H9 (cell line): Measurements from ENCODE around the gene PTTG2. TPM values are rescaled to one million over a fixed set of nuclear protein-coding genes. Genes with fewer than 3 reads are reported as not detected.
"Not testable (repeated sequence)": the region's sequence is repeated elsewhere in the genome, so short reads cannot be mapped to it uniquely, and the experiment has no call there.

Experiments used
- DNase-seq: peaks from one replicate; pipeline ENCODE4 v3.0.0-alpha.2; 2017
- H2AFZ ChIP-seq: one replicate; pipeline ENCODE4 v1.6.1; 2013; ENCODE audit warnings: mild to moderate bottlenecking, low read length, control low read depth, moderate library complexity
- H2AK5ac ChIP-seq: 2 replicates; pipeline ENCODE4 v1.6.1; 2013; ENCODE audit warnings: low read length, control low read depth, mixed read lengths; ENCODE audit not compliant: insufficient read length
- H2BK120ac ChIP-seq: one replicate; pipeline ENCODE4 v1.6.1; 2013; ENCODE audit warnings: low read depth, mild to moderate bottlenecking, low read length, control low read depth, inconsistent platforms; ENCODE audit not compliant: poor library complexity, severe bottlenecking
- H2BK12ac ChIP-seq: 2 replicates; pipeline ENCODE4 v1.6.1; 2013; ENCODE audit warnings: low read length, control low read depth, mixed read lengths, low read depth; ENCODE audit not compliant: insufficient read length
- H2BK15ac ChIP-seq: 2 replicates; pipeline ENCODE4 v1.6.1; 2013; ENCODE audit warnings: low read depth, low read length, control low read depth
- H2BK20ac ChIP-seq: one replicate; pipeline ENCODE4 v1.6.1; 2013; ENCODE audit warnings: low read depth, mild to moderate bottlenecking, low read length, control low read depth, inconsistent platforms; ENCODE audit not compliant: poor library complexity, severe bottlenecking
- H2BK5ac ChIP-seq: 2 replicates; pipeline ENCODE4 v1.6.1; 2013; ENCODE audit warnings: low read length, control low read depth, mixed read lengths; ENCODE audit not compliant: insufficient read length
- H3K14ac ChIP-seq: 2 replicates; pipeline ENCODE4 v1.6.1; 2013; ENCODE audit warnings: low read length, control low read depth; ENCODE audit not compliant: insufficient read depth
- H3K18ac ChIP-seq: 2 replicates; pipeline ENCODE4 v1.6.1; 2013; ENCODE audit warnings: low read depth, mild to moderate bottlenecking, mixed read lengths, low read length, control low read depth; ENCODE audit not compliant: insufficient read length
- H3K23ac ChIP-seq: 2 replicates; pipeline ENCODE4 v1.6.1; 2013; ENCODE audit warnings: low read length, control low read depth, mixed read lengths, low read depth; ENCODE audit not compliant: insufficient read length
- H3K23me2 ChIP-seq: 2 replicates; pipeline ENCODE4 v1.6.1; 2013; ENCODE audit warnings: low read depth, mild to moderate bottlenecking, mixed read lengths, low read length, control low read depth; ENCODE audit not compliant: insufficient read length, poor library complexity, severe bottlenecking
- H3K27ac ChIP-seq: 2 replicates; pipeline ENCODE4 v1.5.1; 2013; ENCODE audit warnings: low read length, control low read depth, mixed read lengths, low read depth; ENCODE audit not compliant: insufficient read length
- H3K27me3 ChIP-seq: 2 replicates; pipeline ENCODE4 v1.6.1; 2013; ENCODE audit warnings: low read length, control low read depth, inconsistent platforms; ENCODE audit not compliant: insufficient read depth
- H3K4ac ChIP-seq: 2 replicates; pipeline ENCODE4 v1.6.1; 2013; ENCODE audit warnings: low read depth, mild to moderate bottlenecking, control low read depth, inconsistent platforms, low read length, moderate library complexity
- H3K4me1 ChIP-seq: 2 replicates; pipeline ENCODE4 v1.6.1; 2013; ENCODE audit warnings: low read length, control low read depth, inconsistent platforms; ENCODE audit not compliant: insufficient read depth
- H3K4me2 ChIP-seq: 2 replicates; pipeline ENCODE4 v1.6.1; 2013; ENCODE audit warnings: low read length, control low read depth, mixed read lengths; ENCODE audit not compliant: insufficient read length, insufficient read depth
- H3K56ac ChIP-seq: 2 replicates; pipeline ENCODE4 v1.6.1; 2013; ENCODE audit warnings: low read depth, mild to moderate bottlenecking, mixed read lengths, low read length, control low read depth; ENCODE audit not compliant: insufficient read length
- H3K79me1 ChIP-seq: 2 replicates; pipeline ENCODE4 v1.6.1; 2013; ENCODE audit warnings: low read depth, mild to moderate bottlenecking, moderate library complexity, low read length, control low read depth, inconsistent platforms; ENCODE audit not compliant: insufficient read depth, poor library complexity, severe bottlenecking
- H3K79me2 ChIP-seq: 2 replicates; pipeline ENCODE4 v1.6.1; 2013; ENCODE audit warnings: low read length, control low read depth, inconsistent platforms; ENCODE audit not compliant: insufficient read depth
- H3K9ac ChIP-seq: 2 replicates; pipeline ENCODE4 v1.6.1; 2013; ENCODE audit warnings: low read length, control low read depth, mixed read lengths; ENCODE audit not compliant: insufficient read length; ENCODE audit errors: extremely low read depth
- H3K9me3 ChIP-seq: one replicate; pipeline ENCODE4 v1.6.1; 2013; ENCODE audit warnings: low read depth, low read length, inconsistent platforms; ENCODE audit not compliant: control insufficient read depth
- H3T11ph ChIP-seq: one replicate; pipeline ENCODE4 v1.6.1; 2013; ENCODE audit warnings: mild to moderate bottlenecking, low read length, control low read depth, inconsistent platforms
- H4K20me1 ChIP-seq: one replicate; pipeline ENCODE4 v1.6.1; 2013; ENCODE audit not compliant: control insufficient read depth, insufficient read length, insufficient read depth
- H4K5ac ChIP-seq: 2 replicates; pipeline ENCODE4 v1.6.1; 2013; ENCODE audit warnings: low read depth, mild to moderate bottlenecking, mixed read lengths, low read length, control low read depth; ENCODE audit not compliant: insufficient read length
- H4K8ac ChIP-seq: replicated peaks from 2 replicates; pipeline ENCODE4 v1.6.1; 2013; ENCODE audit warnings: low read length, control low read depth, mixed read lengths, low read depth; ENCODE audit not compliant: insufficient read length
- H4K91ac ChIP-seq: 2 replicates; pipeline ENCODE4 v1.6.1; 2013; ENCODE audit warnings: low read depth, mild to moderate bottlenecking, moderate library complexity, mixed read lengths, low read length, control low read depth; ENCODE audit not compliant: insufficient read length
- H3K27ac Mint-ChIP-seq, 3 experiments: 2 replicates in 2 of 3; 3 replicates in 1 of 3; pipeline ENCODE4 v1.8.0; 2020 to 2021; ENCODE audit warnings: mixed read lengths in 3 of 3, mild to moderate bottlenecking in 1 of 3, moderate library complexity in 1 of 3
- H3K27me3 Mint-ChIP-seq: 2 replicates; pipeline ENCODE4 v1.8.0; 2021; ENCODE audit warnings: low read depth, mild to moderate bottlenecking, moderate library complexity, mixed read lengths
- H3K36me3 Mint-ChIP-seq, 3 experiments: 2 replicates in 2 of 3; 3 replicates in 1 of 3; pipeline ENCODE4 v1.8.0; 2020 to 2021; ENCODE audit warnings: low read depth in 3 of 3, mixed read lengths in 3 of 3; ENCODE audit not compliant: insufficient read depth in 1 of 3
- H3K4me1 Mint-ChIP-seq, 2 experiments: 2 replicates each; pipeline ENCODE4 v1.8.0; 2020; ENCODE audit warnings: mixed read lengths in 2 of 2
- H3K4me3 Mint-ChIP-seq, 2 experiments: 2 replicates in 1 of 2; 3 replicates in 1 of 2; pipeline ENCODE4 v1.8.0; 2020 to 2021; ENCODE audit warnings: mild to moderate bottlenecking in 2 of 2, mixed read lengths in 2 of 2, moderate library complexity in 1 of 2
- H3K9me3 Mint-ChIP-seq, 2 experiments: 2 replicates in 1 of 2; 3 replicates in 1 of 2; pipeline ENCODE4 v1.8.0; 2020; ENCODE audit warnings: mild to moderate bottlenecking in 2 of 2, mixed read lengths in 2 of 2, moderate library complexity in 1 of 2
- WGBS: extraction: QIAGEN DNeasy Blood & Tissue Kit; methylation state at CpG from one replicate; pipeline ENCODE4 v1.1.7; 2013; ENCODE audit warnings: missing lambda C conversion rate, low lambda C conversion rate, mixed read lengths; ENCODE audit not compliant: insufficient read length; ENCODE audit errors: extremely low coverage; 5-methylcytosine and 5-hydroxymethylcytosine counted together
- total RNA-seq: library from RNA; stranded (reverse); gene quantifications from 2 replicates; pipeline ENCODE4 v1.2.1, GENCODE V29; 2021
- TF ChIP-seq, protein P1 (sequence below): fragments of 200-600 bp; sonication (generic); conservative IDR thresholded peaks from 3 replicates; pipeline ENCODE4 v1.8.0; 2021; ENCODE audit warnings: antibody characterized with exemption, mild to moderate bottlenecking

The PTTG2 gene
- total RNA-seq, 1 experiment from 2014 or later = not detected

DNA sequence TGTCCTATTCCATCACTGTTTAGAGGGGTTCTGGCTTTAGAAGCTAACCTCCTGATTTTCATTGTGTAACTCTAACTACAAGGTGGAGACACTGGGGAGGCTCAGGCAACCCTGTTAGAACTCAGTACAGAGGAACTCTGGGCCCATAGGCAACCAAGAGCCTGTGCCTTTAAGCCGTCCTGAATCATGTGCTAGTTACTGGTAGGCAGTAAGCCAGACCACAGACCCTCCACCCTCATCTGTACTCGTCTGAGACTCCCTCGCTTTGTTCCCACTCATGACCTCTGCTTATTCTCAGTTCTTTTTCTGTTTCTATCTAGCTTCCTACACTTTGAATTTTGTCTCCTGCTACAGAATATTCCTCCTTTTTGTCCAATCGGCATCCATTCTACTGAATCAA is 37.9 kb upstream of the PTTG2 start:
- H3T11ph ChIP-seq = no peak overlapping the region
- Mint-ChIP-seq H3K27me3 (0 out of 2 replicates have a peak, but pooled peaks cover 2% of the 10 kb centered on the region), H3K9me3 (no peaks in the 10 kb centered on the region), H3K4me1 (peaks cover 0 to 4% of the 10 kb centered on the region in 2 experiments; a peak in 2 of 4 replicates), H3K27ac (no peak overlapping the region), H3K4me3 (no peak overlapping the region), H3K36me3 (no peaks in the 10 kb centered on the region)
- WGBS = no CpG with 5 or more reads among the region's 4 CpGs
- no peak for DNase-seq
- H3K27ac ChIP-seq = no peak overlapping the region
- H2BK120ac ChIP-seq = no peak overlapping the region
- H3K9ac ChIP-seq = no peak overlapping the region
- no peak overlapping the region for H3K14ac ChIP-seq
- no peak overlapping the region for H2AFZ ChIP-seq
- no peak overlapping the region for H3K18ac ChIP-seq
- no peak overlapping the region for H3K23ac ChIP-seq
- no peaks in the 10 kb centered on the region for H3K4me1 ChIP-seq
- no peak overlapping the region for H2BK15ac ChIP-seq
- no peak overlapping the region for H3K4ac ChIP-seq
- H3K4me2 ChIP-seq = no peak overlapping the region
- TF ChIP-seq, protein P1, sequence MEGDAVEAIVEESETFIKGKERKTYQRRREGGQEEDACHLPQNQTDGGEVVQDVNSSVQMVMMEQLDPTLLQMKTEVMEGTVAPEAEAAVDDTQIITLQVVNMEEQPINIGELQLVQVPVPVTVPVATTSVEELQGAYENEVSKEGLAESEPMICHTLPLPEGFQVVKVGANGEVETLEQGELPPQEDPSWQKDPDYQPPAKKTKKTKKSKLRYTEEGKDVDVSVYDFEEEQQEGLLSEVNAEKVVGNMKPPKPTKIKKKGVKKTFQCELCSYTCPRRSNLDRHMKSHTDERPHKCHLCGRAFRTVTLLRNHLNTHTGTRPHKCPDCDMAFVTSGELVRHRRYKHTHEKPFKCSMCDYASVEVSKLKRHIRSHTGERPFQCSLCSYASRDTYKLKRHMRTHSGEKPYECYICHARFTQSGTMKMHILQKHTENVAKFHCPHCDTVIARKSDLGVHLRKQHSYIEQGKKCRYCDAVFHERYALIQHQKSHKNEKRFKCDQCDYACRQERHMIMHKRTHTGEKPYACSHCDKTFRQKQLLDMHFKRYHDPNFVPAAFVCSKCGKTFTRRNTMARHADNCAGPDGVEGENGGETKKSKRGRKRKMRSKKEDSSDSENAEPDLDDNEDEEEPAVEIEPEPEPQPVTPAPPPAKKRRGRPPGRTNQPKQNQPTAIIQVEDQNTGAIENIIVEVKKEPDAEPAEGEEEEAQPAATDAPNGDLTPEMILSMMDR = no peak
- H4K91ac ChIP-seq = no peak overlapping the region
- no peaks in the 10 kb centered on the region for H4K20me1 ChIP-seq
- H2BK20ac ChIP-seq = no peak overlapping the region
- H2BK5ac ChIP-seq = no peak overlapping the region
- H3K56ac ChIP-seq = no peak overlapping the region
- H3K23me2 ChIP-seq = no peaks in the 10 kb centered on the region
- no peaks in the 10 kb centered on the region for H3K27me3 ChIP-seq
- no peaks in the 10 kb centered on the region for H3K9me3 ChIP-seq
- H4K5ac ChIP-seq = no peak overlapping the region
- no peaks in the 10 kb centered on the region for H3K79me2 ChIP-seq
- no peak overlapping the region for H4K8ac ChIP-seq
- H2BK12ac ChIP-seq = no peak overlapping the region
- no peaks in the 10 kb centered on the region for H3K79me1 ChIP-seq
- H2AK5ac ChIP-seq = no peak overlapping the region

DNA sequence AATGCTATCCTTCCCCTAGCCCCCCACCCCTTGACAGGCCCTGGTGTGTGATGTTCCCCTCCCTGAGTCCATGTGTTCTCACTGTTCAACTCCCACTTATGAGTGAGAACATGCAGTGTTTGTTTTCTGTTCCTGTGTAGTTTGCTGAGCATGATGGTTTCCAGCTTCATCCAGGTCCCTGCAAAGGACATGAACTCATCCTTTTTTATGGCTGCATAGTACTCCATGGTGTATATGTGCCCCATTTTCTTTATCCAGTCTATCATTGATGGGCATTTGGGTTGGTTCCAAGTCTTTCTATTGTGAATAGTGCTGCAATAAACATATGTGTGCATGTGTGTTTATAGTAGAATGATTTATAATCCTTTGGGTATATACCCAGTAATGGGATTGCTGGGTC is 37.1 kb upstream of the PTTG2 start:
- H2BK5ac ChIP-seq, H3K4me3 Mint-ChIP-seq, H3K79me2 ChIP-seq, H3K14ac ChIP-seq, H2BK20ac ChIP-seq, H3K36me3 Mint-ChIP-seq, H2AK5ac ChIP-seq, H2AFZ ChIP-seq, H3K4ac ChIP-seq, H3K9ac ChIP-seq, H3K9me3 Mint-ChIP-seq, H3K27ac Mint-ChIP-seq, H4K8ac ChIP-seq, H3T11ph ChIP-seq, H3K18ac ChIP-seq, H4K5ac ChIP-seq, H3K4me2 ChIP-seq, H3K9me3 ChIP-seq, H3K27me3 Mint-ChIP-seq, H3K23me2 ChIP-seq, H3K56ac ChIP-seq, H3K4me1 ChIP-seq, H3K27ac ChIP-seq, H2BK12ac ChIP-seq, H3K27me3 ChIP-seq, DNase-seq, H2BK15ac ChIP-seq, H3K79me1 ChIP-seq, H2BK120ac ChIP-seq, H4K91ac ChIP-seq, H3K4me1 Mint-ChIP-seq, H4K20me1 ChIP-seq, H3K23ac ChIP-seq: not testable (repeated sequence)
